WTC11 (cell line): ENCODE data around the gene P2RX3. TPM values are rescaled to one million over a fixed set of nuclear protein-coding genes. Genes with fewer than 3 reads are reported as not detected.

Experiments
- ATAC-seq: fragments of 200-7000 bp; cut with Tn5 transposase; 2 replicates; pipeline ENCODE4 v1.10.0; 2021; ENCODE audit warnings: mild to moderate bottlenecking, moderate library complexity
- CTCF ChIA-PET: fragments of 300-600 bp; sonication (Branson Sonifier 250); formaldehyde crosslinking; loops from one replicate; lab custom pipeline; 2021; ENCODE audit warnings: antibody characterized with exemption; lab: Charles Lee
- POLR2A ChIA-PET: fragments of 350-600 bp; sonication (Branson Sonifier 250); formaldehyde crosslinking; loops from one replicate; lab custom pipeline; 2021; ENCODE audit warnings: antibody characterized with exemption; lab: Charles Lee
- DNase-seq: peaks from one replicate; pipeline ENCODE4 v3.0.0; 2021; ENCODE audit warnings: low spot score
- H3K27ac Mint-ChIP-seq: 2 replicates; pipeline ENCODE4 v1.8.0; 2021; ENCODE audit warnings: mixed read lengths
- H3K27me3 Mint-ChIP-seq: 2 replicates; pipeline ENCODE4 v1.8.0; 2021; ENCODE audit warnings: low read depth, mild to moderate bottlenecking, moderate library complexity, mixed read lengths
- H3K36me3 Mint-ChIP-seq: 2 replicates; pipeline ENCODE4 v1.8.0; 2021; ENCODE audit warnings: mixed read lengths
- H3K4me1 Mint-ChIP-seq: 2 replicates; pipeline ENCODE4 v1.8.0; 2022; ENCODE audit warnings: mixed read lengths
- H3K4me3 Mint-ChIP-seq: 2 replicates; pipeline ENCODE4 v1.8.0; 2021; ENCODE audit warnings: mild to moderate bottlenecking, moderate library complexity, mixed read lengths
- H3K9me3 Mint-ChIP-seq: 2 replicates; pipeline ENCODE4 v1.8.0; 2021; ENCODE audit warnings: mixed read lengths
- ETV6 ChIP-seq: sonication (generic); formaldehyde crosslinking; IDR thresholded peaks from 2 replicates; pipeline ENCODE4 v1.8.1; 2022; ENCODE audit warnings: mild to moderate bottlenecking, missing genetic modification reagents
- FOXK1 ChIP-seq: sonication (generic); formaldehyde crosslinking; IDR thresholded peaks from 2 replicates; pipeline ENCODE4 v1.8.0; 2022; ENCODE audit warnings: mild to moderate bottlenecking, moderate library complexity, missing genetic modification reagents
- GRHL2 ChIP-seq: fragments of 250-450 bp; sonication (Bioruptor Pico); IDR thresholded peaks from 2 replicates; pipeline ENCODE4 v1.8.0; 2022; ENCODE audit warnings: mild to moderate bottlenecking, moderate library complexity; ENCODE audit not compliant: insufficient replicate concordance, severe bottlenecking
- GTF2I ChIP-seq: fragments of 250-450 bp; sonication (Bioruptor Pico); conservative IDR thresholded peaks from 2 replicates; pipeline ENCODE4 v1.4.0; 2021; ENCODE audit warnings: mild to moderate bottlenecking
- MXD4 ChIP-seq: fragments of 250-450 bp; sonication (Bioruptor Pico); IDR thresholded peaks from 2 replicates; pipeline ENCODE4 v1.8.0; 2021; ENCODE audit warnings: mild to moderate bottlenecking, moderate library complexity, borderline replicate concordance
- NFATC4 ChIP-seq: fragments of 250-450 bp; sonication (Bioruptor Pico); IDR thresholded peaks from 2 replicates; pipeline ENCODE4 v1.9.0; 2021; ENCODE audit warnings: mild to moderate bottlenecking
- RORB ChIP-seq: fragments of 250-450 bp; sonication (Bioruptor Pico); IDR thresholded peaks from 2 replicates; pipeline ENCODE4 v1.9.0; 2021; ENCODE audit warnings: mild to moderate bottlenecking
- SP1 ChIP-seq: sonication (generic); formaldehyde crosslinking; conservative IDR thresholded peaks from 2 replicates; pipeline ENCODE4 v1.8.1; 2022; ENCODE audit warnings: missing genetic modification reagents
- TEAD1 ChIP-seq: sonication (generic); formaldehyde crosslinking; IDR thresholded peaks from 2 replicates; pipeline ENCODE4 v1.8.0; 2022; ENCODE audit warnings: mild to moderate bottlenecking, missing genetic modification reagents
- ZBTB21 ChIP-seq: sonication (generic); formaldehyde crosslinking; IDR thresholded peaks from 2 replicates; pipeline ENCODE4 v1.8.1; 2023; ENCODE audit warnings: mild to moderate bottlenecking, missing genetic modification reagents, borderline replicate concordance
- ZNF671 ChIP-seq: fragments of 250-450 bp; sonication (Bioruptor Pico); IDR thresholded peaks from 2 replicates; pipeline ENCODE4 v1.8.0; 2021; ENCODE audit warnings: mild to moderate bottlenecking
- total RNA-seq: library from RNA; stranded (reverse); gene quantifications from 3 replicates; pipeline ENCODE4 v1.2.3, GENCODE V29; 2021
- TF ChIP-seq, protein P1 (sequence below): sonication (generic); formaldehyde crosslinking; IDR thresholded peaks from 2 replicates; pipeline ENCODE4 v1.8.1; 2023; ENCODE audit warnings: mild to moderate bottlenecking, moderate library complexity, missing genetic modification reagents
- TF ChIP-seq, protein P2 (sequence below): sonication (generic); formaldehyde crosslinking; IDR thresholded peaks from 2 replicates; pipeline ENCODE4 v1.8.0; 2022; ENCODE audit warnings: mild to moderate bottlenecking, missing genetic modification reagents
- TF ChIP-seq, protein P3 (sequence below): sonication (generic); formaldehyde crosslinking; IDR thresholded peaks from 2 replicates; pipeline ENCODE4 v1.8.1; 2023; ENCODE audit warnings: mild to moderate bottlenecking, missing genetic modification reagents, moderate library complexity
- TF ChIP-seq, protein P4 (sequence below): sonication (generic); formaldehyde crosslinking; IDR thresholded peaks from 2 replicates; pipeline ENCODE4 v1.8.0; 2023; ENCODE audit warnings: missing genetic modification reagents, mild to moderate bottlenecking, borderline replicate concordance
- TF ChIP-seq, protein P5 (sequence below): sonication (generic); formaldehyde crosslinking; conservative IDR thresholded peaks from 2 replicates; pipeline ENCODE4 v1.8.1; 2023; ENCODE audit warnings: mild to moderate bottlenecking, low read depth, missing genetic modification reagents, moderate library complexity
- TF ChIP-seq, protein P6 (sequence below): sonication (generic); formaldehyde crosslinking; IDR thresholded peaks from 2 replicates; pipeline ENCODE4 v1.8.1; 2022; ENCODE audit warnings: mild to moderate bottlenecking, missing genetic modification reagents, moderate library complexity, borderline replicate concordance
- TF ChIP-seq, protein P7 (sequence below): sonication (generic); formaldehyde crosslinking; IDR thresholded peaks from 2 replicates; pipeline ENCODE4 v1.8.0; 2023; ENCODE audit warnings: missing genetic modification reagents

Gene P2RX3
- total RNA-seq, 1 experiment from 2014 or later, result 0.26 TPM

DNA sequence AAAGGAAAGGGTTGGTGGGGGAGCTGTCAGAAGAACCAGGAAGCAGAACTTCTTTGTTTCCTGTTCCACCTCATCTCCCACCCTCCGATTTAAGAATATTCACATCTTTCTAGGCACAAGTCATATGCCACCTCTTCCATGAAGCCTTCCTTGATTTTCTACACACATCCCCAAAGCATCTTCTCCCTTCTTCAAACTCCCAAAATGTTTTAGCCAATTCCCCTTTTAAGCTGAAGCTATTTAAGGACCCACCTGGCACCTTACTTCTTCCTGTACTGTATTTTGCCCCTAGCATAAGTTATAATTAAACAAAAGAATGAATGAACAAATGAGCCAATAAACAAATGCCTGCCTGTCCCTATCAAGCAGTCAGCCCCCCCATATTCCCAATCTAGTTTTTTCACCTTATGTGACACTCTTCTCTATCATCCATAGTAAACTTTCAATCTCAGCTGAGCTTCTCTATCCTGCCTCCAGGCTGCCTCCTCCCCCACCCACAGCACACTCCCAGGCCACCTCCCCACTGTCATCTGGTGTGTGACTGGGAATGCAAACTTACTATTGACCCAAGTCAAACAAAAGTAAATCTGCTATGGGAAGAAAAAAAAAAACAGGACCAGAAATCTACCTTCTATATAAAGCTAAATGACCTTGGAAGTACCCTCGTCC lies 17.3 kb upstream of the P2RX3 start:
- no peak overlapping the region for H3K4me3 Mint-ChIP-seq
- H3K4me1 Mint-ChIP-seq, result peaks cover 43% of the 10 kb centered on the region
- ATAC-seq (no peak), DNase-seq (no peak)
- TF ChIP-seq FOXK1 (no peak), GRHL2 (CRISPR knock-in tag) (no peak), GTF2I (CRISPR knock-in tag) (no peak), SP1 (CRISPR knock-in tag) (no peak), ZNF671 (CRISPR knock-in tag) (no peak), TEAD1 (no peak), ZBTB21 (CRISPR knock-in tag) (no peak), MXD4 (CRISPR knock-in tag) (no peak), NFATC4 (CRISPR knock-in tag) (no peak), ETV6 (CRISPR knock-in tag) (no peak), RORB (CRISPR knock-in tag) (no peak)
- TF ChIP-seq, protein P1, sequence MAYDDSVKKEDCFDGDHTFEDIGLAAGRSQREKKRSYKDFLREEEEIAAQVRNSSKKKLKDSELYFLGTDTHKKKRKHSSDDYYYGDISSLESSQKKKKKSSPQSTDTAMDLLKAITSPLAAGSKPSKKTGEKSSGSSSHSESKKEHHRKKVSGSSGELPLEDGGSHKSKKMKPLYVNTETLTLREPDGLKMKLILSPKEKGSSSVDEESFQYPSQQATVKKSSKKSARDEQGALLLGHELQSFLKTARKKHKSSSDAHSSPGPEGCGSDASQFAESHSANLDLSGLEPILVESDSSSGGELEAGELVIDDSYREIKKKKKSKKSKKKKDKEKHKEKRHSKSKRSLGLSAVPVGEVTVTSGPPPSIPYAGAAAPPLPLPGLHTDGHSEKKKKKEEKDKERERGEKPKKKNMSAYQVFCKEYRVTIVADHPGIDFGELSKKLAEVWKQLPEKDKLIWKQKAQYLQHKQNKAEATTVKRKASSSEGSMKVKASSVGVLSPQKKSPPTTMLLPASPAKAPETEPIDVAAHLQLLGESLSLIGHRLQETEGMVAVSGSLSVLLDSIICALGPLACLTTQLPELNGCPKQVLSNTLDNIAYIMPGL (CRISPR knock-in tag), result no peak
- TF ChIP-seq, protein P2, sequence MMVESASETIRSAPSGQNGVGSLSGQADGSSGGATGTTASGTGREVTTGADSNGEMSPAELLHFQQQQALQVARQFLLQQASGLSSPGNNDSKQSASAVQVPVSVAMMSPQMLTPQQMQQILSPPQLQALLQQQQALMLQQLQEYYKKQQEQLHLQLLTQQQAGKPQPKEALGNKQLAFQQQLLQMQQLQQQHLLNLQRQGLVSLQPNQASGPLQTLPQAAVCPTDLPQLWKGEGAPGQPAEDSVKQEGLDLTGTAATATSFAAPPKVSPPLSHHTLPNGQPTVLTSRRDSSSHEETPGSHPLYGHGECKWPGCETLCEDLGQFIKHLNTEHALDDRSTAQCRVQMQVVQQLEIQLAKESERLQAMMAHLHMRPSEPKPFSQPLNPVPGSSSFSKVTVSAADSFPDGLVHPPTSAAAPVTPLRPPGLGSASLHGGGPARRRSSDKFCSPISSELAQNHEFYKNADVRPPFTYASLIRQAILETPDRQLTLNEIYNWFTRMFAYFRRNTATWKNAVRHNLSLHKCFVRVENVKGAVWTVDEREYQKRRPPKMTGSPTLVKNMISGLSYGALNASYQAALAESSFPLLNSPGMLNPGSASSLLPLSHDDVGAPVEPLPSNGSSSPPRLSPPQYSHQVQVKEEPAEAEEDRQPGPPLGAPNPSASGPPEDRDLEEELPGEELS (CRISPR knock-in tag), result no peak
- TF ChIP-seq, protein P3, sequence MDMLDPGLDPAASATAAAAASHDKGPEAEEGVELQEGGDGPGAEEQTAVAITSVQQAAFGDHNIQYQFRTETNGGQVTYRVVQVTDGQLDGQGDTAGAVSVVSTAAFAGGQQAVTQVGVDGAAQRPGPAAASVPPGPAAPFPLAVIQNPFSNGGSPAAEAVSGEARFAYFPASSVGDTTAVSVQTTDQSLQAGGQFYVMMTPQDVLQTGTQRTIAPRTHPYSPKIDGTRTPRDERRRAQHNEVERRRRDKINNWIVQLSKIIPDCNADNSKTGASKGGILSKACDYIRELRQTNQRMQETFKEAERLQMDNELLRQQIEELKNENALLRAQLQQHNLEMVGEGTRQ (CRISPR knock-in tag), result no peak
- TF ChIP-seq, protein P4, sequence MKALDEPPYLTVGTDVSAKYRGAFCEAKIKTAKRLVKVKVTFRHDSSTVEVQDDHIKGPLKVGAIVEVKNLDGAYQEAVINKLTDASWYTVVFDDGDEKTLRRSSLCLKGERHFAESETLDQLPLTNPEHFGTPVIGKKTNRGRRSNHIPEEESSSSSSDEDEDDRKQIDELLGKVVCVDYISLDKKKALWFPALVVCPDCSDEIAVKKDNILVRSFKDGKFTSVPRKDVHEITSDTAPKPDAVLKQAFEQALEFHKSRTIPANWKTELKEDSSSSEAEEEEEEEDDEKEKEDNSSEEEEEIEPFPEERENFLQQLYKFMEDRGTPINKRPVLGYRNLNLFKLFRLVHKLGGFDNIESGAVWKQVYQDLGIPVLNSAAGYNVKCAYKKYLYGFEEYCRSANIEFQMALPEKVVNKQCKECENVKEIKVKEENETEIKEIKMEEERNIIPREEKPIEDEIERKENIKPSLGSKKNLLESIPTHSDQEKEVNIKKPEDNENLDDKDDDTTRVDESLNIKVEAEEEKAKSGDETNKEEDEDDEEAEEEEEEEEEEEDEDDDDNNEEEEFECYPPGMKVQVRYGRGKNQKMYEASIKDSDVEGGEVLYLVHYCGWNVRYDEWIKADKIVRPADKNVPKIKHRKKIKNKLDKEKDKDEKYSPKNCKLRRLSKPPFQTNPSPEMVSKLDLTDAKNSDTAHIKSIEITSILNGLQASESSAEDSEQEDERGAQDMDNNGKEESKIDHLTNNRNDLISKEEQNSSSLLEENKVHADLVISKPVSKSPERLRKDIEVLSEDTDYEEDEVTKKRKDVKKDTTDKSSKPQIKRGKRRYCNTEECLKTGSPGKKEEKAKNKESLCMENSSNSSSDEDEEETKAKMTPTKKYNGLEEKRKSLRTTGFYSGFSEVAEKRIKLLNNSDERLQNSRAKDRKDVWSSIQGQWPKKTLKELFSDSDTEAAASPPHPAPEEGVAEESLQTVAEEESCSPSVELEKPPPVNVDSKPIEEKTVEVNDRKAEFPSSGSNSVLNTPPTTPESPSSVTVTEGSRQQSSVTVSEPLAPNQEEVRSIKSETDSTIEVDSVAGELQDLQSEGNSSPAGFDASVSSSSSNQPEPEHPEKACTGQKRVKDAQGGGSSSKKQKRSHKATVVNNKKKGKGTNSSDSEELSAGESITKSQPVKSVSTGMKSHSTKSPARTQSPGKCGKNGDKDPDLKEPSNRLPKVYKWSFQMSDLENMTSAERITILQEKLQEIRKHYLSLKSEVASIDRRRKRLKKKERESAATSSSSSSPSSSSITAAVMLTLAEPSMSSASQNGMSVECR (CRISPR knock-in tag), result no peak
- TF ChIP-seq, protein P5, sequence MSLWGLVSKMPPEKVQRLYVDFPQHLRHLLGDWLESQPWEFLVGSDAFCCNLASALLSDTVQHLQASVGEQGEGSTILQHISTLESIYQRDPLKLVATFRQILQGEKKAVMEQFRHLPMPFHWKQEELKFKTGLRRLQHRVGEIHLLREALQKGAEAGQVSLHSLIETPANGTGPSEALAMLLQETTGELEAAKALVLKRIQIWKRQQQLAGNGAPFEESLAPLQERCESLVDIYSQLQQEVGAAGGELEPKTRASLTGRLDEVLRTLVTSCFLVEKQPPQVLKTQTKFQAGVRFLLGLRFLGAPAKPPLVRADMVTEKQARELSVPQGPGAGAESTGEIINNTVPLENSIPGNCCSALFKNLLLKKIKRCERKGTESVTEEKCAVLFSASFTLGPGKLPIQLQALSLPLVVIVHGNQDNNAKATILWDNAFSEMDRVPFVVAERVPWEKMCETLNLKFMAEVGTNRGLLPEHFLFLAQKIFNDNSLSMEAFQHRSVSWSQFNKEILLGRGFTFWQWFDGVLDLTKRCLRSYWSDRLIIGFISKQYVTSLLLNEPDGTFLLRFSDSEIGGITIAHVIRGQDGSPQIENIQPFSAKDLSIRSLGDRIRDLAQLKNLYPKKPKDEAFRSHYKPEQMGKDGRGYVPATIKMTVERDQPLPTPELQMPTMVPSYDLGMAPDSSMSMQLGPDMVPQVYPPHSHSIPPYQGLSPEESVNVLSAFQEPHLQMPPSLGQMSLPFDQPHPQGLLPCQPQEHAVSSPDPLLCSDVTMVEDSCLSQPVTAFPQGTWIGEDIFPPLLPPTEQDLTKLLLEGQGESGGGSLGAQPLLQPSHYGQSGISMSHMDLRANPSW, result no peak
- TF ChIP-seq, protein P6, sequence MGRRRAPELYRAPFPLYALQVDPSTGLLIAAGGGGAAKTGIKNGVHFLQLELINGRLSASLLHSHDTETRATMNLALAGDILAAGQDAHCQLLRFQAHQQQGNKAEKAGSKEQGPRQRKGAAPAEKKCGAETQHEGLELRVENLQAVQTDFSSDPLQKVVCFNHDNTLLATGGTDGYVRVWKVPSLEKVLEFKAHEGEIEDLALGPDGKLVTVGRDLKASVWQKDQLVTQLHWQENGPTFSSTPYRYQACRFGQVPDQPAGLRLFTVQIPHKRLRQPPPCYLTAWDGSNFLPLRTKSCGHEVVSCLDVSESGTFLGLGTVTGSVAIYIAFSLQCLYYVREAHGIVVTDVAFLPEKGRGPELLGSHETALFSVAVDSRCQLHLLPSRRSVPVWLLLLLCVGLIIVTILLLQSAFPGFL (CRISPR knock-in tag), result no peak
- TF ChIP-seq, protein P7, sequence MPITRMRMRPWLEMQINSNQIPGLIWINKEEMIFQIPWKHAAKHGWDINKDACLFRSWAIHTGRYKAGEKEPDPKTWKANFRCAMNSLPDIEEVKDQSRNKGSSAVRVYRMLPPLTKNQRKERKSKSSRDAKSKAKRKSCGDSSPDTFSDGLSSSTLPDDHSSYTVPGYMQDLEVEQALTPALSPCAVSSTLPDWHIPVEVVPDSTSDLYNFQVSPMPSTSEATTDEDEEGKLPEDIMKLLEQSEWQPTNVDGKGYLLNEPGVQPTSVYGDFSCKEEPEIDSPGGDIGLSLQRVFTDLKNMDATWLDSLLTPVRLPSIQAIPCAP (CRISPR knock-in tag), result no peak
- ChIA-PET CTCF (interaction anchor here (1.8 to 2.6 kb wide), 2 partner anchors 18 to 72 kb away, joined by 6 to 12 read pairs; no protein-coding TSS in a partner anchor), POLR2A (interaction anchor here (1.0 kb wide), 1 partner anchor 18 kb away, joined by 3 read pairs; no protein-coding TSS in a partner anchor)
- no peaks in the 10 kb centered on the region for H3K9me3 Mint-ChIP-seq
- H3K36me3 Mint-ChIP-seq, result peaks cover 18% of the 10 kb centered on the region
- no peaks in the 10 kb centered on the region for H3K27me3 Mint-ChIP-seq
- peak overlapping the region; percentile 34; the same call in 1 of the 2 replicates for H3K27ac Mint-ChIP-seq
